ENCODE data around the gene KRTAP6-1.

The KRTAP6-1 gene

GRCh38 chr21:30567617-30568016 lies 46.1 kb downstream of the KRTAP6-1 start:
- DNase-seq (ENCODE audit: low read depth in 1 of 2, low spot score in 1 of 2) = no peak
- no peak overlapping the region for H3K4me3 ChIP-seq (replicated peaks; ENCODE audit: insufficient read depth, low read length)
- H3K27ac ChIP-seq (replicated peaks) = no peak overlapping the region
- TF ChIP-seq CTCF (IDR thresholded peaks at IDR 0.05; ENCODE audit: insufficient read depth, low read length) (no peak), GABPA (IDR thresholded peaks at IDR 0.05; ENCODE audit: low read depth) (no peak), POLR2AphosphoS5 (IDR thresholded peaks at IDR 0.05; ENCODE audit: low read depth) (no peak), REST (IDR thresholded peaks at IDR 0.05; ENCODE audit: insufficient replicate concordance, low read depth) (no peak)
- no peaks in the 10 kb centered on the region for H3K27me3 ChIP-seq (ENCODE audit: insufficient read depth, poor library complexity, severe bottlenecking)

GRCh38 chr21:30563630-30564029 lies 50.1 kb downstream of the KRTAP6-1 start:
- TF ChIP-seq GABPA (IDR thresholded peaks at IDR 0.05; ENCODE audit: low read depth) = no peak
- no peak for TF ChIP-seq CTCF (IDR thresholded peaks at IDR 0.05; ENCODE audit: insufficient read depth, low read length)
- no peak for TF ChIP-seq POLR2AphosphoS5 (IDR thresholded peaks at IDR 0.05; ENCODE audit: low read depth)
- TF ChIP-seq SPI1 (IDR thresholded peaks at IDR 0.05; ENCODE audit: borderline replicate concordance, low read depth) = no peak
- TF ChIP-seq REST (IDR thresholded peaks at IDR 0.05; ENCODE audit: insufficient replicate concordance, low read depth) = no peak

More at GRCh38 chr21:30563630-30564029, 50.1 kb downstream of the KRTAP6-1 start:
- H3K27me3 ChIP-seq (ENCODE audit: insufficient read depth, poor library complexity, severe bottlenecking) = no peaks in the 10 kb centered on the region
- H3K27ac ChIP-seq (replicated peaks) = no peak overlapping the region
- DNase-seq (ENCODE audit: low read depth in 1 of 2, low spot score in 1 of 2) = no peak
- no peak overlapping the region for H3K4me3 ChIP-seq (replicated peaks; ENCODE audit: insufficient read depth, low read length)

All from HL-60 (cell line).